Thoracic aorta (tissue), 2 donors: ENCODE measurements around the gene MNX1. TPM values are rescaled to one million over a fixed set of nuclear protein-coding genes. Genes with fewer than 3 reads are reported as not detected.

Experiments
- ATAC-seq: fragments of 150-250 bp; one replicate; pipeline ENCODE4 v1.8.0; 2017; ENCODE audit warnings: low read depth; ENCODE audit not compliant: insufficient number of reproducible peaks, low FRiP score
- DNase-seq: peaks from one replicate; pipeline ENCODE4 v3.0.0-alpha.2; 2020; ENCODE audit warnings: low spot score
- H3K27ac ChIP-seq, 2 donors: fragments of 200-600 bp; sonication (generic); 1 replicate in 1 of 2; 2 replicates in 1 of 2; pipeline ENCODE4 v1.5.1; 2016; ENCODE audit warnings: mild to moderate bottlenecking in 2 of 2, moderate library complexity in 2 of 2
- H3K27me3 ChIP-seq: fragments of 200-600 bp; sonication (generic); replicated peaks from 2 replicates; pipeline ENCODE4 v1.6.0; 2016; ENCODE audit warnings: mild to moderate bottlenecking; ENCODE audit not compliant: insufficient read depth
- H3K36me3 ChIP-seq: fragments of 200-600 bp; sonication (generic); one replicate; pipeline ENCODE4 v1.5.1; 2016
- H3K4me1 ChIP-seq, 2 donors: fragments of 200-600 bp; sonication (generic); 1 replicate in 1 of 2; 2 replicates in 1 of 2; pipeline versions ENCODE4 v1.5.1 to v1.6.0; 2016; ENCODE audit warnings: low read depth in 2 of 2, mild to moderate bottlenecking in 1 of 2; ENCODE audit not compliant: control insufficient read depth in 1 of 2
- H3K4me3 ChIP-seq: fragments of 200-600 bp; sonication (generic); 2 replicates; pipeline ENCODE4 v1.5.1; 2016; ENCODE audit warnings: mild to moderate bottlenecking
- H3K9me3 ChIP-seq: fragments of 200-600 bp; sonication (generic); 2 replicates; pipeline ENCODE4 v1.5.1; 2016
- total RNA-seq, 2 donors: library from RNA; depleted of rRNA; stranded (reverse); fragments of >200 nt; gene quantifications; one replicate each; pipeline versions ENCODE4 v1.1.0 to v1.2.3, GENCODE V29; 2016
- TF ChIP-seq, protein P1 (sequence below): fragments of 200-600 bp; sonication (generic); IDR thresholded peaks from one replicate; pipeline ENCODE4 v1.5.1; 2019; ENCODE audit warnings: antibody characterized with exemption

Gene MNX1
- total RNA-seq, 2 donors from 2014 or later = not detected

DNA sequence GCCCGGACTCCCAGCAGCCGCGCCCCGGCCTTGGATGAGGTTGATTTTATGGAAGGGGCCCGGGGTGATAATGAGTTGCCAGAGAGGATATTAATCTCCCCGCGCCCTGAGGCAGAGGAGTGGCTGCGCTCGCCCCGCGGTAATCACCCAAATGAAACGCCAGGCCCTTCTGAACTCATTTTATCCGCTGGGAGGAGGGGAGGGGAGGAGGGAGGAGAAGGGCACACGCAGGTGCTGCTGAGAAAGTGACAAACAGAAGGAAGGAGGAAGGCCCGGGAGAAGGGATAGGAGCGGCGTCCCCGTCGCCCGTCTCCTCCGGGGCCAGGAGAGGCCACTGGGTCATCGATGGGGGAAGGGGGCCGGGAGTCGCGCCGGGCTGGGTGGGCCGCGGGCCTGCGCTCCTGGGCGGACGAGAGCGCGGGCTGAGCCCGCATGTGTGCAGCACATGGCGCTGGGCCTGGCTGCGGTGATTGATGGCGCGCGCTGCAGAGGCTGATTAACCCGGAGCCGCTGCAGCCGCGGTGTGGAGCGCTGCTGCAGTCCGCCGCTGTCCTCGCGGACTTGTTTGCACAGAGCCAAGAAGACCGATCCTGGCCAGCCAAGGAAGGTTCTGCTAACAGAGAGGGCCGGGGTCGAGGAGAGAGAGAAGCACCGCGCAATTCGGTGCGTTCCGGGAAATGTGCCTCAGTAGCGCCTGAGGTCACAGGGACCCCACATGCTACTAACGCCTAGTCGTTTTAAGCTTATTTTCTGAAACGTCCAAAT lies 6.5 kb downstream of the MNX1 start:
- peaks cover 38% of the 10 kb centered on the region for H3K27me3 ChIP-seq
- no peaks in the 10 kb centered on the region for H3K36me3 ChIP-seq
- ATAC-seq = no peak
- no peaks in the 10 kb centered on the region for H3K9me3 ChIP-seq
- TF ChIP-seq, protein P1, sequence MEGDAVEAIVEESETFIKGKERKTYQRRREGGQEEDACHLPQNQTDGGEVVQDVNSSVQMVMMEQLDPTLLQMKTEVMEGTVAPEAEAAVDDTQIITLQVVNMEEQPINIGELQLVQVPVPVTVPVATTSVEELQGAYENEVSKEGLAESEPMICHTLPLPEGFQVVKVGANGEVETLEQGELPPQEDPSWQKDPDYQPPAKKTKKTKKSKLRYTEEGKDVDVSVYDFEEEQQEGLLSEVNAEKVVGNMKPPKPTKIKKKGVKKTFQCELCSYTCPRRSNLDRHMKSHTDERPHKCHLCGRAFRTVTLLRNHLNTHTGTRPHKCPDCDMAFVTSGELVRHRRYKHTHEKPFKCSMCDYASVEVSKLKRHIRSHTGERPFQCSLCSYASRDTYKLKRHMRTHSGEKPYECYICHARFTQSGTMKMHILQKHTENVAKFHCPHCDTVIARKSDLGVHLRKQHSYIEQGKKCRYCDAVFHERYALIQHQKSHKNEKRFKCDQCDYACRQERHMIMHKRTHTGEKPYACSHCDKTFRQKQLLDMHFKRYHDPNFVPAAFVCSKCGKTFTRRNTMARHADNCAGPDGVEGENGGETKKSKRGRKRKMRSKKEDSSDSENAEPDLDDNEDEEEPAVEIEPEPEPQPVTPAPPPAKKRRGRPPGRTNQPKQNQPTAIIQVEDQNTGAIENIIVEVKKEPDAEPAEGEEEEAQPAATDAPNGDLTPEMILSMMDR = no peak
- DNase-seq = no peak
- H3K27ac ChIP-seq = no peak overlapping the region
- H3K4me1 ChIP-seq = peaks cover 23 to 49% of the 10 kb centered on the region in 2 donors
- H3K4me3 ChIP-seq = no peak overlapping the region

GRCh38 chr7:157003445-157003755 lies 7.1 kb downstream of the MNX1 start:
- no peaks in the 10 kb centered on the region for H3K9me3 ChIP-seq
- DNase-seq (no peak), ATAC-seq (no peak)
- H3K4me1 ChIP-seq = peaks cover 23 to 49% of the 10 kb centered on the region in 2 donors
- no peak overlapping the region for H3K27ac ChIP-seq
- H3K27me3 ChIP-seq = peaks cover 34% of the 10 kb centered on the region
- H3K4me3 ChIP-seq = no peak overlapping the region
- TF ChIP-seq, protein P1 = no peak
- no peaks in the 10 kb centered on the region for H3K36me3 ChIP-seq

- no peak for DNase-seq
- H3K4me1 ChIP-seq = peaks cover 23 to 49% of the 10 kb centered on the region in 2 donors
These were observed 7.5 kb downstream of the MNX1 start for GRCh38 chr7:157002819-157003421.

DNA sequence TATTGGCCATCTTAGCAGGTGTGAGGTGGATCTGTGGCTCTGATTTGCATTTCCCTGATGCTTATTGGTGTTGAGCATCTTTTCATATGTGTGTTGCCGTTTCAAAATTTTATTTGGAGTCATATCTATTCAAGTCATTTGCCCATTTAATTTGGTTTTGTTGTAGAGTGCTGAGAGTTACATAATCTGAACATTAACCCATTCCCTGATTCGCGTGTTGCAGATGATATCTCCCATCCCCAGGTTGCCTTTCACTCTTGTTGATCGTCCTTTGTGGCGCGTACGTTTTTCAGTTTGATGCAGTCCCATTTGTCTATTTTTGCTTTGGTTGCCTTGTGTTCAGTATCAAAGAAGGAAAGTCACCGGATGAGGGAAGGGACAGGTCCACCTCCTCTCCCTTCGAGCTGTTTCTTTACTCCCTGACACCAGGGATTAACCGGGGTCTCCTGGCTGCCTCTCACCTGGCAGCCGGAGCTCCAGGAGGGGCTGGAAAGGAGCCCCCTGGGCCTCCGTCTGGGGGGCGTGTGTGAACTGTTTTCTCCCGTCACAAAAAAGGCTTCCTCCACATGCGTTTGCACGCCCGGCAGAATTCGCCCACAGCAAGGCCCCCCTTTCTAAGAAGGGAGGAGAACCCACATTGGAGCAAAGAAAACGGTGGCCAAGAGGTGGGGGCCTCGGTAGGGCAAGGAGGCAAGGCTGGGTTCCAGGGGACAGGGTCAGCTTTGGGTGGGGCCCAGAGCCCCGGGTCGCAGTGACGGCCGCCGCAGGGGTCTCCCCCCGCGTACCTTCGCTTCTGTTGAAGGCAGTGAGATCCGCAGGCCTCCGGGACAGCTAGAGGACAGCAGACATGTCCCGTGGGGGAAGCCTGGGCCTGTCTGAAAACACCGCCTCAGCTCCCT lies 8.3 kb downstream of the MNX1 start:
- H3K9me3 ChIP-seq = no peaks in the 10 kb centered on the region
- ATAC-seq = no peak
- TF ChIP-seq, protein P1 = no peak
- no peaks in the 10 kb centered on the region for H3K36me3 ChIP-seq
- H3K4me3 ChIP-seq = no peak overlapping the region
- peaks cover 29% of the 10 kb centered on the region for H3K27me3 ChIP-seq
- H3K27ac ChIP-seq = no peak overlapping the region
- no peak for DNase-seq
- peaks cover 23 to 49% of the 10 kb centered on the region in 2 donors for H3K4me1 ChIP-seq

More at GRCh38 chr7:157002819-157003421, 7.5 kb downstream of the MNX1 start:
- no peak overlapping the region for H3K4me3 ChIP-seq
- no peak for ATAC-seq
- no peaks in the 10 kb centered on the region for H3K9me3 ChIP-seq
- H3K36me3 ChIP-seq = no peaks in the 10 kb centered on the region
- TF ChIP-seq, protein P1 = no peak
- no peak overlapping the region for H3K27ac ChIP-seq
- H3K27me3 ChIP-seq = peaks cover 29% of the 10 kb centered on the region
